Lower leg skin (tissue), 3 donors: ENCODE results near the gene BTG1.

Experiments used
- POLR2A ChIP-seq, 2 donors: fragments of 450-650 bp; IDR thresholded peaks; one replicate each; pipeline ENCODE4 v1.6.1; 2016 to 2017; ENCODE audit warnings: antibody characterized with exemption in 2 of 2, mild to moderate bottlenecking in 1 of 2, moderate library complexity in 1 of 2
- TF ChIP-seq, protein P1 (sequence below), 3 donors: fragments of 450-650 bp; IDR thresholded peaks; one replicate each; pipeline ENCODE4 v1.5.1; 2016; ENCODE audit warnings: antibody characterized with exemption in 3 of 3, mild to moderate bottlenecking in 3 of 3, moderate library complexity in 2 of 3

DNA sequence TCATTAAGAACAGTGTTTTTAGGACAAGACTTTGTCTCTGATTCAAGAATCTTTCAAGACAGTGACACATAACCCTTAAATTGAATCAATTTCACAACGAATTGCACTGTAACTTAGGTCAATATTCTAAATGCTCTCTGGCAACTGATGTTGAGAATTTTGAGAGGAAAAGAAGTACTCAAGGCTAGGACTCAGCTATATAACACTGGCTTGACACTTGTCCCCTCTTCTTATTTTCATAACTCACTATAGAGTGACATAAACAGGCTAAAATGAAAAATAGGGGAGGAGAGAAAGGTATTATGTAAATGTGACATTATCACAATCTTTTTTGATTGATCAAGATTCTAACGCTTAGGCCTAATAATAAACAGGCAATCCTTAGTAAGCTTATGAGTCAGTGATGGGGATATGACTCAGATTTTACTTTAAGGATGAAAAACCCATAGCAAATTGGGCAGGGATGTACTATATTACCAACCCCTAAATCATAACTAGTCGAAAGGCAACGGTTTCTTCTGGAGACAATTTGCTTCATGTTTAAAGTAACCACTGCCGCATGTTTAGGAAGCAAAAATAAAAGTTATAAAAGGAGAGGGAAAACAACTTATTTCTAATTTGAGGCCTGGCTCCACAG lies 10.9 kb downstream of the BTG1 start:
- TF ChIP-seq POLR2A (IDR thresholded peaks at IDR 0.05), result no peak
- TF ChIP-seq, protein P1, sequence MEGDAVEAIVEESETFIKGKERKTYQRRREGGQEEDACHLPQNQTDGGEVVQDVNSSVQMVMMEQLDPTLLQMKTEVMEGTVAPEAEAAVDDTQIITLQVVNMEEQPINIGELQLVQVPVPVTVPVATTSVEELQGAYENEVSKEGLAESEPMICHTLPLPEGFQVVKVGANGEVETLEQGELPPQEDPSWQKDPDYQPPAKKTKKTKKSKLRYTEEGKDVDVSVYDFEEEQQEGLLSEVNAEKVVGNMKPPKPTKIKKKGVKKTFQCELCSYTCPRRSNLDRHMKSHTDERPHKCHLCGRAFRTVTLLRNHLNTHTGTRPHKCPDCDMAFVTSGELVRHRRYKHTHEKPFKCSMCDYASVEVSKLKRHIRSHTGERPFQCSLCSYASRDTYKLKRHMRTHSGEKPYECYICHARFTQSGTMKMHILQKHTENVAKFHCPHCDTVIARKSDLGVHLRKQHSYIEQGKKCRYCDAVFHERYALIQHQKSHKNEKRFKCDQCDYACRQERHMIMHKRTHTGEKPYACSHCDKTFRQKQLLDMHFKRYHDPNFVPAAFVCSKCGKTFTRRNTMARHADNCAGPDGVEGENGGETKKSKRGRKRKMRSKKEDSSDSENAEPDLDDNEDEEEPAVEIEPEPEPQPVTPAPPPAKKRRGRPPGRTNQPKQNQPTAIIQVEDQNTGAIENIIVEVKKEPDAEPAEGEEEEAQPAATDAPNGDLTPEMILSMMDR (IDR thresholded peaks at IDR 0.05), result no peak
